Measurements from ENCODE around the gene THSD4.

DNA sequence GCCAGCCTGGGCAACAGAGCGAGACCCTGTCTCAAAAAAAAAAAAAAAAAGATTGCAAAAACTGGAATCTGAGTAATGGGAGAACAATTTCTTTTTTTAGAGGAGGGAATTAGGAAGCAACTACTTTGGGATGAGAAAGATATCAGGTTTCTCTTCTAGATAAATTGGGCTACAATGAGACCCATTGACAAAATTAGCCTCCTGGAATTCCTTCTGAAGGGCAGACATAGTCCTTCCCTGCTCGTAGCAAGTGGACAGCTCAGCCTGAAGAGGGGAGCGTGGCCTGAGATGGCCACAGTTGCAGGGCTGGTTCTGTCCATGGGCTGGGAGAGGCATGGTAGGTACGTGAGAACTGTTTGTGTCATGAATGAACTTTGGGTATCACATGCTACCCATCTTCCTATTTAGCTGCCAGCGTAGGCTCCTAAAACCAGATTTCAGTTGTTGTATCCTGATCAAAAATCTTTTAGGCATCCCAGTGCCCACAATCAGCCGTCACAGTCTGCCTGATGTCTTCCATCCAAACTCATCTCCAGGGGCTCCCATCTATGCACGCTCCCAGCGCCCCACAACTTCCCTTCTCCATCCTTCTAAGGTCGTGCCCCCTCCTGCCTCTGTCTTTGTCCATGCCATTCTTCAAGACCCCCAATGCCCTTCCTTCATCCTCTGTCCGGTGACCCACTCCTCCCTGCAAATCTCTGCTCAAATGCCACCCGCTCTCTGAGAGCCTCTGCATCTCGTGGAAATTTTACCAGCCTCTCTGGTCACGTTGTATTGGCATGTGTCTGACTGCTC, 603.0 kb downstream of the THSD4 start:
- TF ChIP-seq, protein P1, sequence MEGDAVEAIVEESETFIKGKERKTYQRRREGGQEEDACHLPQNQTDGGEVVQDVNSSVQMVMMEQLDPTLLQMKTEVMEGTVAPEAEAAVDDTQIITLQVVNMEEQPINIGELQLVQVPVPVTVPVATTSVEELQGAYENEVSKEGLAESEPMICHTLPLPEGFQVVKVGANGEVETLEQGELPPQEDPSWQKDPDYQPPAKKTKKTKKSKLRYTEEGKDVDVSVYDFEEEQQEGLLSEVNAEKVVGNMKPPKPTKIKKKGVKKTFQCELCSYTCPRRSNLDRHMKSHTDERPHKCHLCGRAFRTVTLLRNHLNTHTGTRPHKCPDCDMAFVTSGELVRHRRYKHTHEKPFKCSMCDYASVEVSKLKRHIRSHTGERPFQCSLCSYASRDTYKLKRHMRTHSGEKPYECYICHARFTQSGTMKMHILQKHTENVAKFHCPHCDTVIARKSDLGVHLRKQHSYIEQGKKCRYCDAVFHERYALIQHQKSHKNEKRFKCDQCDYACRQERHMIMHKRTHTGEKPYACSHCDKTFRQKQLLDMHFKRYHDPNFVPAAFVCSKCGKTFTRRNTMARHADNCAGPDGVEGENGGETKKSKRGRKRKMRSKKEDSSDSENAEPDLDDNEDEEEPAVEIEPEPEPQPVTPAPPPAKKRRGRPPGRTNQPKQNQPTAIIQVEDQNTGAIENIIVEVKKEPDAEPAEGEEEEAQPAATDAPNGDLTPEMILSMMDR (IDR thresholded peaks at IDR 0.05; ENCODE audit: low read length) = no peak
- no peak for TF ChIP-seq EZH2 (IDR thresholded peaks at IDR 0.05; ENCODE audit: borderline replicate concordance, low read length)
